HepG2 (cell line): ENCODE data around the gene HABP4. TPM values are rescaled to one million over a fixed set of nuclear protein-coding genes. Genes with fewer than 3 reads are reported as not detected.

ENCODE experiments used
- ATAC-seq: fragments of 200-7000 bp; cut with Tn5 transposase; 3 replicates; pipeline ENCODE4 v1.9.1; 2020; ENCODE audit warnings: mild to moderate bottlenecking, moderate library complexity
- BruUV-seq: library from RNA; stranded (reverse); fragments of 400-500 nt; replicated peaks from 2 replicates; lab custom pipeline; 2021; lab: Mats Ljungman, UMichigan
- CTCF ChIA-PET: fragments of 300-600 bp; formaldehyde crosslinking; extraction: SDS; loops from one replicate; lab custom pipeline; 2021; ENCODE audit warnings: low total read pairs, inconsistent platforms, low intra/inter-chr PET ratio; lab: Yijun Ruan, JAX
- POLR2A ChIA-PET: fragments of 350-600 bp; sonication (Branson Sonifier 250); formaldehyde crosslinking; loops from one replicate; lab custom pipeline; 2020; ENCODE audit warnings: antibody characterized with exemption, inconsistent platforms; lab: Yijun Ruan, JAX
- DNase-seq: peaks from one replicate; pipeline ENCODE4 v3.0.0-alpha.2; 2015; ENCODE audit warnings: low spot score
- FAIRE-seq: peaks from 3 replicates; lab custom pipeline; 2011; peaks lifted over from hg19 to GRCh38; lab: Jason Lieb, UNC
- H2AFZ ChIP-seq: one replicate; pipeline ENCODE4 v1.6.1; 2011; ENCODE audit warnings: low read length, inconsistent platforms
- H3K27ac ChIP-seq: fragments of 300-600 bp; 3 replicates; pipeline ENCODE4 v1.8.0; 2011; ENCODE audit warnings: mixed run types, mild to moderate bottlenecking, mixed read lengths, low read length, inconsistent platforms; ENCODE audit not compliant: insufficient read depth; ENCODE audit errors: extremely low read length
- H3K27me3 ChIP-seq, 2 experiments: fragments of 200-600 bp in 1 of 2; 2 replicates in 1 of 2; 3 replicates in 1 of 2; pipeline versions ENCODE4 v1.6.0 to v1.8.0; 2011; ENCODE audit warnings: low read length in 2 of 2, mild to moderate bottlenecking in 2 of 2, moderate library complexity in 2 of 2, inconsistent platforms in 1 of 2; ENCODE audit not compliant: insufficient read depth in 2 of 2, control insufficient read depth in 1 of 2
- H3K36me3 ChIP-seq, 2 experiments: fragments of 200-600 bp in 1 of 2; replicated peaks in 1 of 2; 2 replicates in 1 of 2; 3 replicates in 1 of 2; pipeline versions ENCODE4 v1.5.1 to v1.8.0; 2011; ENCODE audit warnings: low read length in 2 of 2, inconsistent platforms in 1 of 2; ENCODE audit not compliant: insufficient read depth in 2 of 2, control insufficient read depth in 1 of 2
- H3K4me1 ChIP-seq: 2 replicates; pipeline ENCODE4 v1.5.1; 2012; ENCODE audit warnings: low read length, inconsistent platforms; ENCODE audit not compliant: insufficient read depth
- H3K4me2 ChIP-seq: 2 replicates; pipeline ENCODE4 v1.6.0; 2011; ENCODE audit warnings: low read depth, low read length, inconsistent platforms
- H3K4me3 ChIP-seq, 3 experiments: fragments of 200-600 bp in 1 of 3; sonication (generic), shearing (Covaris generic) in 1 of 3; replicated peaks in 1 of 3; 2 replicates each; pipeline ENCODE4 v1.5.1; 2011 to 2016; ENCODE audit warnings: low read length in 3 of 3, inconsistent platforms in 2 of 3, low read depth in 2 of 3, mild to moderate bottlenecking in 2 of 3, control low read depth in 1 of 3, mixed read lengths in 1 of 3; ENCODE audit not compliant: insufficient read depth in 1 of 3
- H3K79me2 ChIP-seq: one replicate; pipeline ENCODE4 v1.6.1; 2011; ENCODE audit warnings: low read length, inconsistent platforms; ENCODE audit not compliant: insufficient read depth
- H3K9ac ChIP-seq: 2 replicates; pipeline ENCODE4 v1.6.0; 2011; ENCODE audit warnings: mild to moderate bottlenecking, low read depth, low read length, inconsistent platforms; ENCODE audit not compliant: insufficient read depth
- H3K9me3 ChIP-seq: 2 replicates; pipeline ENCODE4 v1.5.1; 2012; ENCODE audit warnings: mild to moderate bottlenecking, low read length
- H4K20me1 ChIP-seq: 2 replicates; pipeline ENCODE4 v1.6.0; 2011; ENCODE audit warnings: inconsistent platforms, mild to moderate bottlenecking, low read length, moderate library complexity; ENCODE audit not compliant: insufficient read depth
- ETV5 ChIP-seq: IDR thresholded peaks from 2 replicates; pipeline ENCODE4 v1.6.1; 2018; ENCODE audit warnings: missing biosample characterization, missing genetic modification reagents, inconsistent platforms, borderline replicate concordance
- HDAC2 ChIP-seq: sonication (generic); formaldehyde crosslinking; IDR thresholded peaks from 2 replicates; pipeline ENCODE4 v1.4.0; 2020; ENCODE audit warnings: missing genetic modification reagents
- KDM3A ChIP-seq: IDR thresholded peaks from 2 replicates; pipeline ENCODE4 v1.6.1; 2018; ENCODE audit warnings: low read depth, missing compliant biosample characterization
- REST ChIP-seq, 2 experiments: IDR thresholded peaks; 2 replicates each; pipeline ENCODE4 v1.6.1; 2011 to 2012; ENCODE audit warnings: low read length in 2 of 2, borderline replicate concordance in 1 of 2, low read depth in 1 of 2, mild to moderate bottlenecking in 1 of 2, moderate library complexity in 1 of 2
- SKIL ChIP-seq: sonication (generic); formaldehyde crosslinking; IDR thresholded peaks from 2 replicates; pipeline ENCODE4 v1.8.0; 2022; ENCODE audit warnings: missing genetic modification reagents, mild to moderate bottlenecking, moderate library complexity, borderline replicate concordance
- TCF7 ChIP-seq: sonication (generic); IDR thresholded peaks from 2 replicates; pipeline ENCODE4 v1.6.1; 2016; ENCODE audit warnings: antibody characterized with exemption, low read depth
- TRIM24 ChIP-seq: sonication (generic); formaldehyde crosslinking; IDR thresholded peaks from 2 replicates; pipeline ENCODE4 v1.8.0; 2022; ENCODE audit warnings: mild to moderate bottlenecking, missing genetic modification reagents
- ZC3H4 ChIP-seq: sonication (generic); formaldehyde crosslinking; IDR thresholded peaks from 2 replicates; pipeline ENCODE4 v1.4.0; 2020; ENCODE audit warnings: missing genetic modification reagents, borderline replicate concordance
- ZNF10 ChIP-seq: sonication (generic); formaldehyde crosslinking; IDR thresholded peaks from 2 replicates; pipeline ENCODE4 v1.4.0; 2020; ENCODE audit warnings: mild to moderate bottlenecking, low read depth, missing genetic modification reagents, borderline replicate concordance
- ZNF234 ChIP-seq: sonication (generic); formaldehyde crosslinking; conservative IDR thresholded peaks from 2 replicates; pipeline ENCODE4 v1.5.1; 2020; ENCODE audit warnings: mild to moderate bottlenecking, missing genetic modification reagents
- ZNF431 ChIP-seq: sonication (generic); formaldehyde crosslinking; IDR thresholded peaks from 2 replicates; pipeline ENCODE4 v1.9.0; 2022; ENCODE audit warnings: missing genetic modification reagents, low read depth, mild to moderate bottlenecking, borderline replicate concordance
- ZNF746 ChIP-seq: sonication (generic); formaldehyde crosslinking; IDR thresholded peaks from 2 replicates; pipeline ENCODE4 v1.8.0; 2022; ENCODE audit warnings: mild to moderate bottlenecking, missing genetic modification reagents
- WGBS: methylation state at CpG from one replicate; pipeline ENCODE4 v1.1.6; 2017; ENCODE audit warnings: low lambda C conversion rate; 5-methylcytosine and 5-hydroxymethylcytosine counted together
- in situ Hi-C: cut with HindIII; loops from 2 replicates; pipeline ENCODE4 v1.10.0; 2017; ENCODE audit warnings: low pct_unique_long_range_greater_than_20kb; ENCODE audit not compliant: extremely low pct_ligation_motif_present
- intact Hi-C: fragments of 100-400 bp; cut with micrococcal nuclease; formaldehyde crosslinking; loops from one replicate; pipeline ENCODE4 v1.10.0; 2022; ENCODE audit not compliant: unreplicated experiment
- polyA plus RNA-seq, 8 experiments: library from polyadenylated mRNA; depleted of rRNA in 3 of 8; stranded (reverse) in 7 of 8; unstranded in 1 of 8; fragments of >200 nt; fragmentation: Illumina TruSeq in 4 of 8; extraction: Trizol in 4 of 8; gene quantifications; 2 replicates each; pipeline versions ENCODE4 v1.2.1 to v1.2.3, GENCODE V29; 2011 to 2016; ENCODE audit warnings: low read depth in 4 of 8, missing spikeins in 1 of 8, mixed read lengths in 1 of 8; ENCODE audit not compliant: insufficient read depth in 1 of 8
- total RNA-seq, 5 experiments: library from RNA; depleted of rRNA; stranded (reverse); fragments of >200 nt; fragmentation: Illumina TruSeq; extraction: Trizol; gene quantifications; 2 replicates each; pipeline ENCODE4 v1.2.3, GENCODE V29; 2016; ENCODE audit warnings: low read depth in 1 of 5
- TF ChIP-seq, protein P1 (sequence below): sonication (generic); formaldehyde crosslinking; IDR thresholded peaks from 2 replicates; pipeline ENCODE4 v1.4.0; 2020; ENCODE audit warnings: missing genetic modification reagents
- TF ChIP-seq, protein P2 (sequence below): sonication (generic); formaldehyde crosslinking; IDR thresholded peaks from 2 replicates; pipeline ENCODE4 v1.5.0; 2020; ENCODE audit warnings: missing genetic modification reagents, mild to moderate bottlenecking, borderline replicate concordance

The HABP4 gene
- total and polyA plus RNA-seq, 2 of the 13 experiments (the other 11 are each of a cell fraction or from before 2014, with no cell fraction given), result 14.3 to 26.6 TPM

DNA sequence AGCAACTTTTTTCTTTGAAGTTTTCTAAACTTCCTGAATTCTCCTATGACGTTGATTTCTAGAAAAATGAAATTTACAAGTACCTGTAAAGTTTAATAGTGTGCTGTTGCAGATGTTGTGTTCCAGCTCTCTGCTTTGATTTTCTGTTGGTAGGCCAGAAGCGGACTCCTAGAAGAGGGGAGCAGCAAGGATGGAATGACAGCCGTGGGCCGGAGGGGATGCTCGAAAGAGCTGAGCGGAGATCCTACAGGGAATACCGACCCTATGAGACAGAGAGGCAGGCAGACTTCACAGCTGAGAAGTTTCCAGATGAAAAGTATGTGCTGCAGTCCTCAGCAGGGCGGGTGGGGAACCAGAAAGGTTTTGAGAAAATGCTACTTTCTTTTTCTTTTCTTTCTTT is 8.3 kb downstream of the HABP4 start:
- FAIRE-seq (no peak), DNase-seq (no peak), ATAC-seq (no peak)
- intact Hi-C loops (no loop called here), in situ Hi-C loops (no loop called here)
- peaks cover 33% of the 10 kb centered on the region for H3K4me1 ChIP-seq
- H3K4me2 ChIP-seq, result no peak overlapping the region
- WGBS, result 97% methylated on average over 8 of the region's 8 CpGs
- no peaks in the 10 kb centered on the region for H3K27me3 ChIP-seq
- peaks cover 10% of the 10 kb centered on the region; the same call in 1 of the 2 replicates for H4K20me1 ChIP-seq
- no peak overlapping the region for H3K9ac ChIP-seq
- H3K79me2 ChIP-seq, result peaks cover 17% of the 10 kb centered on the region
- no peak overlapping the region for H3K4me3 ChIP-seq
- POLR2A ChIA-PET, result no interaction called here
- BruUV-seq, result no TSS peak
- TF ChIP-seq SKIL (CRISPR knock-in tag), result no peak
- no peak for TF ChIP-seq ZC3H4 (CRISPR knock-in tag)
- TF ChIP-seq KDM3A (CRISPR knock-in tag), result no peak
- TF ChIP-seq, protein P1, sequence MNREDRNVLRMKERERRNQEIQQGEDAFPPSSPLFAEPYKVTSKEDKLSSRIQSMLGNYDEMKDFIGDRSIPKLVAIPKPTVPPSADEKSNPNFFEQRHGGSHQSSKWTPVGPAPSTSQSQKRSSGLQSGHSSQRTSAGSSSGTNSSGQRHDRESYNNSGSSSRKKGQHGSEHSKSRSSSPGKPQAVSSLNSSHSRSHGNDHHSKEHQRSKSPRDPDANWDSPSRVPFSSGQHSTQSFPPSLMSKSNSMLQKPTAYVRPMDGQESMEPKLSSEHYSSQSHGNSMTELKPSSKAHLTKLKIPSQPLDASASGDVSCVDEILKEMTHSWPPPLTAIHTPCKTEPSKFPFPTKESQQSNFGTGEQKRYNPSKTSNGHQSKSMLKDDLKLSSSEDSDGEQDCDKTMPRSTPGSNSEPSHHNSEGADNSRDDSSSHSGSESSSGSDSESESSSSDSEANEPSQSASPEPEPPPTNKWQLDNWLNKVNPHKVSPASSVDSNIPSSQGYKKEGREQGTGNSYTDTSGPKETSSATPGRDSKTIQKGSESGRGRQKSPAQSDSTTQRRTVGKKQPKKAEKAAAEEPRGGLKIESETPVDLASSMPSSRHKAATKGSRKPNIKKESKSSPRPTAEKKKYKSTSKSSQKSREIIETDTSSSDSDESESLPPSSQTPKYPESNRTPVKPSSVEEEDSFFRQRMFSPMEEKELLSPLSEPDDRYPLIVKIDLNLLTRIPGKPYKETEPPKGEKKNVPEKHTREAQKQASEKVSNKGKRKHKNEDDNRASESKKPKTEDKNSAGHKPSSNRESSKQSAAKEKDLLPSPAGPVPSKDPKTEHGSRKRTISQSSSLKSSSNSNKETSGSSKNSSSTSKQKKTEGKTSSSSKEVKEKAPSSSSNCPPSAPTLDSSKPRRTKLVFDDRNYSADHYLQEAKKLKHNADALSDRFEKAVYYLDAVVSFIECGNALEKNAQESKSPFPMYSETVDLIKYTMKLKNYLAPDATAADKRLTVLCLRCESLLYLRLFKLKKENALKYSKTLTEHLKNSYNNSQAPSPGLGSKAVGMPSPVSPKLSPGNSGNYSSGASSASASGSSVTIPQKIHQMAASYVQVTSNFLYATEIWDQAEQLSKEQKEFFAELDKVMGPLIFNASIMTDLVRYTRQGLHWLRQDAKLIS (CRISPR knock-in tag), result no peak
- TF ChIP-seq HDAC2 (CRISPR knock-in tag), result no peak
- TF ChIP-seq ZNF746 (CRISPR knock-in tag), result no peak
- TF ChIP-seq ZNF234, result no peak
- no peak for TF ChIP-seq REST (IDR thresholded peaks at IDR 0.05; ENCODE audit: borderline replicate concordance in 1 of 2, low read depth in 1 of 2, low read length in 2 of 2)
- TF ChIP-seq TCF7, result no peak
- TF ChIP-seq ZNF431 (CRISPR knock-in tag), result no peak
- TF ChIP-seq, protein P2, sequence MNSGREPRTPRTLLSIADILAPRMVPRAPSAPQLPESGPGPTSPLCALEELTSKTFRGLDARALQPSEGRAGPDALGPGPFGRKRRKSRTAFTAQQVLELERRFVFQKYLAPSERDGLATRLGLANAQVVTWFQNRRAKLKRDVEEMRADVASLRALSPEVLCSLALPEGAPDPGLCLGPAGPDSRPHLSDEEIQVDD, result no peak
- no peak for TF ChIP-seq ZNF10 (CRISPR knock-in tag)
- TF ChIP-seq ETV5 (CRISPR knock-in tag), result no peak
- no peak for TF ChIP-seq TRIM24 (CRISPR knock-in tag)
- no peak overlapping the region for H3K27ac ChIP-seq
- H3K36me3 ChIP-seq, result peaks cover 6% of the 10 kb centered on the region in 2 experiments; a peak in 4 of 5 replicates
- H3K9me3 ChIP-seq, result no peaks in the 10 kb centered on the region
- H2AFZ ChIP-seq, result no peak overlapping the region
- CTCF ChIA-PET, result no interaction called here
